Activated T-cell treated with anti-CD3 and anti-CD28 coated beads, Interleukin-2, amount 50 U/mL, for 48 hours (primary cell): Measurements from ENCODE around the gene KIF26A.

ENCODE experiments used
- DNase-seq, 2 experiments: peaks; one replicate each; pipeline ENCODE4 v3.0.0-alpha.2; 2020

The KIF26A gene

GRCh38 chr14:104101651-104102281 is 36.6 kb upstream of the KIF26A start:
- DNase-seq: no peak

DNA sequence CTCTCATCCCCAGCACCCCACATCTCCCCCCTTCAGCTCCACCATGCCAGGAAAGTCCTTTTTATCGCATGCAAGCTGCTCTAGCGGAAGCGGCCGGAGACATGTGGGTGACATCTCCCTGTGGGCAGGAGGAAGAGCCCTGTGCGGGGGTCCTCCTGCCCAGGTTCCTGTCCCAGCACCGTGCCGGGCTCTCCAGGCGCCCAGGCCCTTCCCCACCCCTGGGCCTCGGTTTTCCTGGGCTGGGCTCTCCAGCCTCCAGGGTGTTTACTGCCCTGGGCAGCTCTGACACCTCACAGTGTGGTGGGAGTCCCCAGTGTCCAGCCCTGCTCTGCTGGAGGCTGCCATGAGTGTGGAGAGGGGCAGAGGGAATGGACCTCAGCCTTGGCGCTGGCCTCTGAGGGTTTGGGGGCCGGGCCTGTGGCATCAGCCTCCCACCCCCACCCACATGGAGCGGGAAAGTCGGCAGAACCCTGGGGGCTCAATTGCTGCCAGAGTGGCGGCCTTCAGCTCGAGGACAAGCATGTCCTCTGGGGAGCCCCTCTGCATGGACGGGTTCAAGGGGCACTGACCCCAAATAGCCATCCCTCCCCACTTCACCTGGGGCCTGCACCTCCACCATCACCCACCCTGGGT is 36.0 kb upstream of the KIF26A start:
- no peak for DNase-seq

DNA sequence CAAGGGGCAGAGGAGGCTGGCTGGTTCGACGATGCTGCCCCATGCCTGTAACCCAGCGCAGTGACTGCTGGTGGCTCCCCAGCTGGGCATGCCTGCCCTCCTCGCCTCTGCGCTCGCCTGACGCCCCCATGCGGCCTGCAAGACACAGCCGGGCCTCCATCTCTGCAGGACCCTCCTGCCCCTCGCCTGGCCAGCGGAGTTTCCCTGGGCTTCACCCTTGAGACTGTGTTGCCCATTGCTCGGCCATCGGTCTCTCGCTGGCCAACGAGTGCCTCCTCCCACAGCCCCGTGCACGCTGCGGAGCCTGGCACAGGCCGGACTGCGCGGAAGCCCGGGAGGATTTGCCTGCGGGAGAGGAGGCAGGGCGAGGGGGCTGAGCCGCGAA is 35.3 kb upstream of the KIF26A start:
- DNase-seq: no peak

DNA sequence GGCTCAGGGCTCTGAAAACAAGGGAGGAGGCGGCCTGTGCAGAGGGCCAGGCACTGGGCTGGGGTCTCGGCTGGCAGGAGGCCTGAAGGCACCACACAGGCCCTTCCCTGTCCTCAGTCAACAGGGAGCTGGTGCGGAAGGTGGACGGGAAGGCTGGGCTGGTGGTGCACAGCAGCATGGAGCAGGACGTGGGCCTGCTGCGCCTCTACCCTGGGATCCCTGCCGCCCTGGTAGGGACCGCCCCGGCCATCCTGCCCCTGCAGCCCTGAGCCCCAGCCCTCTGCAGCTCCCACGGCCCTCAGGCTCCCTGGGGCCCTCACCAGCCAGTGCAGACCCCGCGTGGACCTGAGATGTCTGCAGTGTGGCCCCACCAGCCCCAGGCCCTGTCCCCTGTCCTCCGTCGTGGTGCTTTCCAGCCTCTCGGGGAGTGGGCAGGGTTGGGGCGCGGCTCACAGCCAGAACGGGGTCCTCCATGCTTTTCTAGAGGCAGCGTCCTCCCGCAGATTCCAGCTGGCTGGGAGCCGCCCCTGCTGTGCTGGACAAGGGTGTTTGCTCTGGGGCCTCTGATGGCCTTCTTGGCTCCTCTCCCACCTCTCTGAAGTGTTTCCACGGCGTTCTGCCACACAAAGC is 34.8 kb upstream of the KIF26A start:
- no peak for DNase-seq

- DNase-seq: no peak
These were observed 34.1 kb upstream of the KIF26A start for GRCh38 chr14:104104076-104104901.

- DNase-seq: no peak
These were observed 33.1 kb upstream of the KIF26A start for GRCh38 chr14:104105071-104105821.

DNA sequence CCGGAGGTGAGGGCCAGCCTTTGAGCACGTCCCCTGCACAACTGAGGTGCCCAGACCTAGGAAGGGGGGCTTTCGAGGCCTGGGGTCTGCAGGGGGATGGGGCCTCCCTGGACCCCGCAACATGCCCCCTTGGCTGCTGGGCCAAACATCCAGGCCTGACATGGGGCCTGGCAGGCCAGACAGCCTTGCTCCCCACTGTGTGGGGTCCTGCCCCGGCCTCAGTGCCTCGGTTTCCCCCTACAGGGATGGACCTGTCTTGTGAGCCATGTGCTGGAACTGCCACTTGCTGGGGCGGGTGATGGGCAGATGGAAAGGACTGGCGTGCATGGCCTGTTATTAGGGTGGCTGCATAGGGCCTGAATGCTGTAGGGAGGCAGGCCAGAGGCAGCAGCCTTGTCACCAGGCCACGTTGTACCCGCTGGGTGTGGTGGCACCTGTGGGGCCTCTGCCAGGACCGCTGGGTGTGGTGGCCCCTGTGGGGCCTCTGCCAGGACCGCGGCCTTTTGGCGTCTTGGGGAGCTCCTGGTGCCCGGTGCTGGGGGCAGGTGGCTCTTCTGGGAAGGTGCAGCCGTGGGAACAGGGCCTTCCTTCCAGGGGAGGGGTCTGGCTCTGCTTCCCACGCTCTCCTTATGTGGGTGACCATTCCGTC is 32.4 kb upstream of the KIF26A start:
- DNase-seq: no peak

GRCh38 chr14:104106471-104106991 is 31.9 kb upstream of the KIF26A start:
- DNase-seq: no peak

DNA sequence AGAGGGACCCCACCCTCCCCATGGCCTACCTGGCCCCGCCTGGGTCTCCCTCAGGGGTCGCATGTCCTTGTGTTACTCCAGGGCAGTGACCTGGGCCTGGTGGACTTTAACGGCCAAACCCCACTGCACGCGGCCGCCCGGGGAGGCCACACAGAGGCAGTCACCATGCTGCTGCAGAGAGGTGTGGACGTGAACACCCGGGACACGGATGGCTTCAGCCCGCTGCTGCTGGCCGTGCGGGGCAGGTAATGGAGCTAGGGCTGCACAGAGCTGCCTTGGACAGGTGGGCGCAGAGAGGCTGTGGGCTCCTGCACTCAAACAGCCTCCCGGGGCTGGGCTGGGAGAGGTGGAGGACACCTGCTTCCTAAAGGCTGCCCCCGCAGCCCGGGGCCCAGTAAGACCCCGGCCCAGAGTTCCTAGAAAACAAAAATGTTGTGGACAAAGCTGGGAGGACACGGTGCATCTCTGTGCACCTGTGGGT is 31.2 kb upstream of the KIF26A start:
- no peak for DNase-seq

- no peak for DNase-seq
These were observed 30.5 kb upstream of the KIF26A start for GRCh38 chr14:104107611-104108569.

- no peak for DNase-seq
These were observed 29.5 kb upstream of the KIF26A start for GRCh38 chr14:104108570-104109541.

DNA sequence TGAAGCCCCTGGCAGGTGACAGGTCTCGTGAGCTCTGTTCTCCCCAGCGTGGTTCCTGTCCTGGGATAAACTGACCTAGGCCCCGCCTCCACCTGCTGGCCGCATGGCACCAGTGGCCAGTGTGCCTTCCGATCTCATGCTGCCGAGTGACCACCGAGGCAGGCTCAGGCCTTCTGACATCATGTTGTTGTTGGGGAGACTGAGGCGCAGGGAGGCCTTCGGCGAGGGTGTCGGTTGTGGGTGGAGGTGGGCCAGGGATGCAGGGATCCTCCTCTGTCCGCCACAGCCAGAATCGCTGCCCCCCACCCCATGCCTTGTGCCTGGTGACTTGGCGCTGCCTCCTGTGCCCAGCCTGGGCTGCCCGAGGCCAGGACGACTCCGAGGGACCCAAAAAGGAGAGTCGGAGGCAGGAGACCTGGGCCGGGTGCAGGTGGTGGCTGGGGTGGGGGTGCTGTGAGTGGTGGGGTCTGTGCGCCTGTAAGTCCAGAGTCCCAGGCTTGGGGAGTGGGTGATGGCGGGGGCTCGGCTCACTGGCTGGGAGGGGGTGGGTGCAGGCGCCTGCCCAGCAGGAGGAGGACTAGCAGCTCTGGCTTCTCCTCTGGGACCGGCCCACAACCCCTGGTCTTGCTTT is 28.5 kb upstream of the KIF26A start:
- DNase-seq: no peak

DNA sequence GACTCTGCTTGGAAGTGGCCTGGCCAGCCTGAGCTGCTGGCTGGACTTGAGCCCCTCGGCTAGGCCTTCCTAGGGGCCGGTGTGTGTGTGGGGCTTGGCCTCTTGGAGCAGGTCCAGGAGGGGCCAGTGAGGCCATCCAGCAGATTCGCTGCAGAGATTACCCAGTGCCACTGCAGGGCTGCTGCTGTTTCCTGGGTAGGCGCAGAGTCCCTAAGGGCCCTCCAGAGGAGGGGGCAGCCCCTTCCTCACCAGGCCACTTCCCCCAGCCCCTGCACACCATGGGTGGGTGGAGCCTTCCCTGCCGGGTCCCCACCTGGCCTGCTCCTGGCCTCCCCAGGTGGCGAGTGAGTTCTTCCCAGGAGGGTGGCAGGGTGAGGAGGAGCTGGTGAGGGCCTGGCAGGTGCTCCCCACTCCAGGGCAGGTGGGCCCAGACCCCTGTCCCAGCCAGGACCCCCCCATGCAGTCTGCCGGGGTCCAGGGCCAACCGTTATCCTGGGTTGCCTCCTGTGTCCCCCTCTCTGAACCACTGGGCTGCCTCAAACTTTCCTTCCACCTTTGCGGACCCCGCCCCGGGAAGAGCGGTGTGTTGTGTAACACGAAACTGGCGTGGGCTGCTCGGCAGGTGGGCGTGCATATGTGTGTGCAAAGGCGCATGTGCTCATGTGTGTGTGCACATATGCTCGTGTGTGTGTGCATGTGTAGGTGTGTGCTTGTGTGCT is 27.7 kb upstream of the KIF26A start:
- no peak for DNase-seq

- no peak for DNase-seq
These were observed 26.9 kb upstream of the KIF26A start for GRCh38 chr14:104111301-104112112.

GRCh38 chr14:104112113-104112505 is 26.3 kb upstream of the KIF26A start:
- DNase-seq: no peak

GRCh38 chr14:104112609-104113571 is 25.5 kb upstream of the KIF26A start:
- DNase-seq: no peak
